22Rv1 (cell line): ENCODE results near the gene GTF2F1.
"Not testable (repeated sequence)": the region's sequence is repeated elsewhere in the genome, so short reads cannot be mapped to it uniquely, and the experiment has no call there.

Source experiments
- H3K27ac ChIP-seq: fragments of 450-650 bp; 2 replicates; pipeline ENCODE4 v1.5.1; 2017
- ZFX ChIP-seq: fragments of 450-650 bp; IDR thresholded peaks from 2 replicates; pipeline ENCODE4 v1.6.1; 2017; ENCODE audit warnings: antibody characterized with exemption, borderline replicate concordance
- TF ChIP-seq, protein P1 (sequence below): fragments of 450-650 bp; IDR thresholded peaks from 2 replicates; pipeline ENCODE4 v1.5.1; 2017; ENCODE audit warnings: mild to moderate bottlenecking

Gene GTF2F1

DNA sequence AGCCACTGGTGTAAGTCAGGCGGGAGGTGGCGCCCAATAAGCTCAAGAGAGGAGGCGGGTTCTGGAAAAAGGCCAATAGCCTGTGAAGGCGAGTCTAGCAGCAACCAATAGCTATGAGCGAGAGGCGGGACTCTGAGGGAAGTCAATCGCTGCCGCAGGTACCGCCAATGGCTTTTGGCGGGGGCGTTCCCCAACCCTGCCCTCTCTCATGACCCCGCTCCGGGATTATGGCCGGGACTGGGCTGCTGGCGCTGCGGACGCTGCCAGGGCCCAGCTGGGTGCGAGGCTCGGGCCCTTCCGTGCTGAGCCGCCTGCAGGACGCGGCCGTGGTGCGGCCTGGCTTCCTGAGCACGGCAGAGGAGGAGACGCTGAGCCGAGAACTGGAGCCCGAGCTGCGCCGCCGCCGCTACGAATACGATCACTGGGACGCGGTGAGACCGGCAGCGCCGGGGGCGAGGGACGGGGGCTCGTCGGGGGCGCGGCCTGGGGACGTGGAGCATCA is 20.3 kb downstream of the GTF2F1 start, which contains the start of gene ALKBH7:
Gene ALKBH7, plus strand, starts transcription at position 201 of the 502 bp plus-strand sequence. Its CDS starts 27 bp downstream, at position 228.
- no peak for TF ChIP-seq ZFX
- TF ChIP-seq, protein P1, sequence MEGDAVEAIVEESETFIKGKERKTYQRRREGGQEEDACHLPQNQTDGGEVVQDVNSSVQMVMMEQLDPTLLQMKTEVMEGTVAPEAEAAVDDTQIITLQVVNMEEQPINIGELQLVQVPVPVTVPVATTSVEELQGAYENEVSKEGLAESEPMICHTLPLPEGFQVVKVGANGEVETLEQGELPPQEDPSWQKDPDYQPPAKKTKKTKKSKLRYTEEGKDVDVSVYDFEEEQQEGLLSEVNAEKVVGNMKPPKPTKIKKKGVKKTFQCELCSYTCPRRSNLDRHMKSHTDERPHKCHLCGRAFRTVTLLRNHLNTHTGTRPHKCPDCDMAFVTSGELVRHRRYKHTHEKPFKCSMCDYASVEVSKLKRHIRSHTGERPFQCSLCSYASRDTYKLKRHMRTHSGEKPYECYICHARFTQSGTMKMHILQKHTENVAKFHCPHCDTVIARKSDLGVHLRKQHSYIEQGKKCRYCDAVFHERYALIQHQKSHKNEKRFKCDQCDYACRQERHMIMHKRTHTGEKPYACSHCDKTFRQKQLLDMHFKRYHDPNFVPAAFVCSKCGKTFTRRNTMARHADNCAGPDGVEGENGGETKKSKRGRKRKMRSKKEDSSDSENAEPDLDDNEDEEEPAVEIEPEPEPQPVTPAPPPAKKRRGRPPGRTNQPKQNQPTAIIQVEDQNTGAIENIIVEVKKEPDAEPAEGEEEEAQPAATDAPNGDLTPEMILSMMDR, result peak; percentile 4; the same call in 1 of the 2 replicates
- H3K27ac ChIP-seq, result peak within 1 kb of the TSS; percentile 97

- H3K27ac ChIP-seq, result no peak overlapping the region
- TF ChIP-seq, protein P1, result no peak
- TF ChIP-seq ZFX, result no peak
These were observed 28.6 kb downstream of the GTF2F1 start for GRCh38 chr19:6364353-6364752.

- no peak for TF ChIP-seq ZFX
- TF ChIP-seq, protein P1, result no peak
- peak overlapping the region; percentile 71 for H3K27ac ChIP-seq
These were observed 30.6 kb downstream of the GTF2F1 start for GRCh38 chr19:6362351-6362801.

- peak overlapping the region; percentile 71 for H3K27ac ChIP-seq
These were observed 31.0 kb downstream of the GTF2F1 start for GRCh38 chr19:6362027-6362350.

GRCh38 chr19:6360857-6361216 is 32.1 kb downstream of the GTF2F1 start:
- H3K27ac ChIP-seq, result peak overlapping the region; percentile 71; the same call in 1 of the 2 replicates

More at GRCh38 chr19:6362027-6362350, 31.0 kb downstream of the GTF2F1 start:
- no peak for TF ChIP-seq ZFX

DNA sequence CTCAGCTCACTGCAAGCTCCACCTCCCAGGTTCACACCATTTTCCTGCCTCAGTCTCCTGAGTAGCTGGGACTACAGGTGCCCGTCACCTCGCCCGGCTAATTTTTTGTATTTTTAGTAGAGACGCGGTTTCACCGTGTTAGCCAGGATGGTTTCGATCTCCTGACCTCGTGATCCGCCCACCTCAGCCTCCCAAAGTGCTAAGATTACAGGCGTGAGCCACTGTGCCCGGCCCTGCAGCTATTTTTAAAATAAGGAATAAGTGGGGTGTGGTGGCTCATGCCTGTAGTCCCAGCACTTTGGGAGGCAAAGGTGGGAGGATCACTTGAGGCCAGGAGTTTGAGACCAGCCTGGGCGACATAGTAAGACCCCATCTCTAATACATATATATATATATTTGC is 32.5 kb downstream of the GTF2F1 start:
- H3K27ac ChIP-seq, result not testable (repeated sequence)

DNA sequence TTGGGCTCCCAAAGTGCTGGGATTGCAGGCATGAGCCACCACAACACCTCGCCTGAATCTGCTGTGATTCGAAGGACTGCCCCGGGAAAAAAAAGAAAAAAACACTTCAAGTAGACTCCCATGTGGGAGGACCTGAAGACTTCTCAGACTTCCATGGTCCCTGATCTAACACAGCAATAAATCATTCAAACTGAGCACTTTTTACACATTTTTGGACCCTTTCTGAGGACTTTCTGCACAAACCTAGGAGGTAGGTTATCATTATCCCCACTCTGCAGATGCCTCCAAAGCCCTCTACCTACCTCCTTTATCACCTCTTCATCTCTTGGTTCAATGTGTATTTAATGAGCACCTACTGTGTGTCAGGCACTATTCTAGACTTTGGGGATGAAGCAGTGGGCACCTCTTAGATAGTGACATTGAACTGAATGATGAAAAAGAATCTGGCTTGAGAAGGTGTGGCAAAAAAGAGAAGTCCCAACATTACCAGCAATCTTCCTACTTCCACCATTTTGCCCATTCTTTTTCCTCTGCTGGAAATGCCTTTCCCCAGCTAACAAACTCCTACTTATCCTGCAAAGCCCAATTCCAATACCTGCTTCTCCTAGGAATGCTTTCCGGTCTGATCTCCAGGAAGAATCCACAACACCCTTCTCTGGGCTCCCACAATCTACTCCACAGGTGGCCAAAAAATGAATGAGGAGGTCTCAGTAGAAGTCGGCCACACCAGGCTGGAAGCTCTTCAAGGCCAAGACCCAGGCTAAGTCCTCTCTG is 33.2 kb downstream of the GTF2F1 start:
- TF ChIP-seq, protein P1, result no peak
- TF ChIP-seq ZFX, result no peak

DNA sequence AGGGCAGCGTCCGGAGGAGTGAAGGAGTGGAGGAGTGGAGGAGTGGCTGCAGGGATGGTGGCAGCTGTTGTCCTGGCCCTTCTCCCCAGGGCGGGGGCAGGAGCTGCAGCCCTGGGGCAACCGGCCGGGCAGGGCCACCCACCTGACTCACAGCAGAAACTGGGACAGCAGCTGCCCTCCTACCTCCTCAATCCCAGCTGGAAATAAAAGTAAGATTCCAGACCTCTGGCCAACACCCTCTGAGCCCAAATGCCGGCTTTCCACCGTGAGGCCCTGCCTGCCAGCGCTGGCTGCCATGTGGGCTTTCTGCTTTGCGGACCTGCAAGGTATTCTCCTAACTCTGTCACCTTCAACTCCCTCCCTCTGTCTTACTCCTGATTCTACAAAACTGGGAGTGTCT is 35.0 kb downstream of the GTF2F1 start:
- no peak overlapping the region for H3K27ac ChIP-seq
- TF ChIP-seq, protein P1, result no peak
- no peak for TF ChIP-seq ZFX

More for the DNA sequence above, 33.2 kb downstream of the GTF2F1 start:
- no peak overlapping the region for H3K27ac ChIP-seq

DNA sequence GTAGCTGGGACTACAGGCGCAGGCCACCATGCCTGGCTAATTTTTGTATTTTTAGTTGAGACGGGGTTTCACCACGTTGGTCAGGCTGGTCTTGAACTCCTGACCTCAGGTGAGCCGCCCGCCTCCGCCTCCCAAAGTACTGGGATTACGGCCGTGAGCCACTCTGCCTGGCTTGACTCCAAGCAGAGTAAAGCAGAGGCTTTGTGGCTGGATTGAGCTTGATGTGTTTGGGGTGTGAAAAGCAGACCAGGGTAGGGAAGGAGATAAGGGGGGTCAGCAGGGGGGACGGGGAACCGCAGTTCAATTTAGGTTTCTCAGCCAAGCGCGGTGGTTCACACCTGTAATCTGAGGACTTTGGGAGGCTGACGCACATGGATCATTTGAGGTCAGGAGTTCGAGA is 35.8 kb downstream of the GTF2F1 start:
- no peak for TF ChIP-seq ZFX
- TF ChIP-seq, protein P1, result no peak

DNA sequence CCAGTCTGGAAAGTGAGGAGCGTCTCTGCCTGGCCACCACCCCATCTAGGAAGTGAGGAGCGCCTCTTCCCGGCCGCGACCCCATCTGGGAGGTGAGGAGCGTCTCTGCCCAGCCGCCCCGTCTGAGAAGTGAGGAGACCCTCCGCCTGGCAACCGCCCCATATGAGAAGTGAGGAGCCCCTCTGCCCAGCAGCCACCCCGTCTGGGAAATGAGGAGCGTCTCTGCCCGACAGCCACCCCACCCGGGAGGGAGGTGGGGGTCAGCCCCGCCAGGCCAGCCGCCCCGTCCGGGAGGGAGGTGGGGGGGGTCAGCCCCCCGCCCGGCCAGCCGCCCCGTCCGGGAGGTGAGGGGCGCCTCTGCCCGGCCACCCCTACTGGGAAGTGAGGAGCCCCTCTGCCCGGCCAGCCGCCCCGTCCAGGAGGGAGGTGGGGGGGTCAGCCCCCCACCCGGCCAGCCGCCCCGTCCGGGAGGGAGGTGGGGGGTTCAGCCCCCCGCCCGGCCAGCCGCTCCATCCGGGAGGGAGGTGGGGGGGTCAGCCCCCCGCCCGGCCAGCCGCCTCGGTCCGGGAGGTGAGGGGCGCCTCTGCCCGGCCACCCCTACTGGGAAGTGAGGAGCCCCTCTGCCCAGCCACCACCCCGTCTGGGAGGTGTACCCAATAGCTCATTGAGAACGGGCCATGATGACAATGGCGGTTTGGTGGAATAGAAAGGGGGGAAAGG is 37.5 kb downstream of the GTF2F1 start:
- H3K27ac ChIP-seq, result not testable (repeated sequence)

More for the DNA sequence above, 35.8 kb downstream of the GTF2F1 start:
- no peak overlapping the region for H3K27ac ChIP-seq
